Tibial nerve (tissue), 3 donors: ENCODE results near the gene PARP1.

Experiments used
- CTCF ChIP-seq, 5 experiments: fragments of 200-600 bp in 3 of 5; fragments of 450-650 bp in 2 of 5; sonication (generic) in 3 of 5; IDR thresholded peaks; one replicate each; pipeline ENCODE4 v1.5.1; 2016 to 2019; ENCODE audit warnings: antibody characterized with exemption in 5 of 5, mild to moderate bottlenecking in 3 of 5, moderate library complexity in 2 of 5
- POLR2A ChIP-seq, 2 donors: fragments of 450-650 bp; IDR thresholded peaks; one replicate each; pipeline ENCODE4 v1.6.1; 2017; ENCODE audit warnings: antibody characterized with exemption in 2 of 2, mild to moderate bottlenecking in 2 of 2, moderate library complexity in 2 of 2

- TF ChIP-seq POLR2A (IDR thresholded peaks at IDR 0.05) = no peak
- TF ChIP-seq CTCF (IDR thresholded peaks at IDR 0.05) = no peak
Measured at GRCh38 chr1:226388131-226388530, 19.8 kb downstream of the PARP1 start.
